H9 (cell line): ENCODE data around the gene OTUD3. TPM values are rescaled to one million over a fixed set of nuclear protein-coding genes. Genes with fewer than 3 reads are reported as not detected.

ENCODE experiments used
- DNase-seq: peaks from one replicate; pipeline ENCODE4 v3.0.0-alpha.2; 2017
- H2AFZ ChIP-seq: one replicate; pipeline ENCODE4 v1.6.1; 2013; ENCODE audit warnings: mild to moderate bottlenecking, low read length, control low read depth, moderate library complexity
- H2AK5ac ChIP-seq: 2 replicates; pipeline ENCODE4 v1.6.1; 2013; ENCODE audit warnings: low read length, control low read depth, mixed read lengths; ENCODE audit not compliant: insufficient read length
- H2BK120ac ChIP-seq: one replicate; pipeline ENCODE4 v1.6.1; 2013; ENCODE audit warnings: low read depth, mild to moderate bottlenecking, low read length, control low read depth, inconsistent platforms; ENCODE audit not compliant: poor library complexity, severe bottlenecking
- H2BK12ac ChIP-seq: 2 replicates; pipeline ENCODE4 v1.6.1; 2013; ENCODE audit warnings: low read length, control low read depth, mixed read lengths, low read depth; ENCODE audit not compliant: insufficient read length
- H2BK15ac ChIP-seq: 2 replicates; pipeline ENCODE4 v1.6.1; 2013; ENCODE audit warnings: low read depth, low read length, control low read depth
- H2BK20ac ChIP-seq: one replicate; pipeline ENCODE4 v1.6.1; 2013; ENCODE audit warnings: low read depth, mild to moderate bottlenecking, low read length, control low read depth, inconsistent platforms; ENCODE audit not compliant: poor library complexity, severe bottlenecking
- H2BK5ac ChIP-seq: 2 replicates; pipeline ENCODE4 v1.6.1; 2013; ENCODE audit warnings: low read length, control low read depth, mixed read lengths; ENCODE audit not compliant: insufficient read length
- H3K14ac ChIP-seq: 2 replicates; pipeline ENCODE4 v1.6.1; 2013; ENCODE audit warnings: low read length, control low read depth; ENCODE audit not compliant: insufficient read depth
- H3K18ac ChIP-seq: 2 replicates; pipeline ENCODE4 v1.6.1; 2013; ENCODE audit warnings: low read depth, mild to moderate bottlenecking, mixed read lengths, low read length, control low read depth; ENCODE audit not compliant: insufficient read length
- H3K23ac ChIP-seq: 2 replicates; pipeline ENCODE4 v1.6.1; 2013; ENCODE audit warnings: low read length, control low read depth, mixed read lengths, low read depth; ENCODE audit not compliant: insufficient read length
- H3K23me2 ChIP-seq: 2 replicates; pipeline ENCODE4 v1.6.1; 2013; ENCODE audit warnings: low read depth, mild to moderate bottlenecking, mixed read lengths, low read length, control low read depth; ENCODE audit not compliant: insufficient read length, poor library complexity, severe bottlenecking
- H3K27ac ChIP-seq: 2 replicates; pipeline ENCODE4 v1.5.1; 2013; ENCODE audit warnings: low read length, control low read depth, mixed read lengths, low read depth; ENCODE audit not compliant: insufficient read length
- H3K27me3 ChIP-seq: 2 replicates; pipeline ENCODE4 v1.6.1; 2013; ENCODE audit warnings: low read length, control low read depth, inconsistent platforms; ENCODE audit not compliant: insufficient read depth
- H3K4ac ChIP-seq: 2 replicates; pipeline ENCODE4 v1.6.1; 2013; ENCODE audit warnings: low read depth, mild to moderate bottlenecking, control low read depth, inconsistent platforms, low read length, moderate library complexity
- H3K4me1 ChIP-seq: 2 replicates; pipeline ENCODE4 v1.6.1; 2013; ENCODE audit warnings: low read length, control low read depth, inconsistent platforms; ENCODE audit not compliant: insufficient read depth
- H3K4me2 ChIP-seq: 2 replicates; pipeline ENCODE4 v1.6.1; 2013; ENCODE audit warnings: low read length, control low read depth, mixed read lengths; ENCODE audit not compliant: insufficient read length, insufficient read depth
- H3K56ac ChIP-seq: 2 replicates; pipeline ENCODE4 v1.6.1; 2013; ENCODE audit warnings: low read depth, mild to moderate bottlenecking, mixed read lengths, low read length, control low read depth; ENCODE audit not compliant: insufficient read length
- H3K79me1 ChIP-seq: 2 replicates; pipeline ENCODE4 v1.6.1; 2013; ENCODE audit warnings: low read depth, mild to moderate bottlenecking, moderate library complexity, low read length, control low read depth, inconsistent platforms; ENCODE audit not compliant: insufficient read depth, poor library complexity, severe bottlenecking
- H3K79me2 ChIP-seq: 2 replicates; pipeline ENCODE4 v1.6.1; 2013; ENCODE audit warnings: low read length, control low read depth, inconsistent platforms; ENCODE audit not compliant: insufficient read depth
- H3K9ac ChIP-seq: 2 replicates; pipeline ENCODE4 v1.6.1; 2013; ENCODE audit warnings: low read length, control low read depth, mixed read lengths; ENCODE audit not compliant: insufficient read length; ENCODE audit errors: extremely low read depth
- H3K9me3 ChIP-seq: one replicate; pipeline ENCODE4 v1.6.1; 2013; ENCODE audit warnings: low read depth, low read length, inconsistent platforms; ENCODE audit not compliant: control insufficient read depth
- H3T11ph ChIP-seq: one replicate; pipeline ENCODE4 v1.6.1; 2013; ENCODE audit warnings: mild to moderate bottlenecking, low read length, control low read depth, inconsistent platforms
- H4K20me1 ChIP-seq: one replicate; pipeline ENCODE4 v1.6.1; 2013; ENCODE audit not compliant: control insufficient read depth, insufficient read length, insufficient read depth
- H4K5ac ChIP-seq: 2 replicates; pipeline ENCODE4 v1.6.1; 2013; ENCODE audit warnings: low read depth, mild to moderate bottlenecking, mixed read lengths, low read length, control low read depth; ENCODE audit not compliant: insufficient read length
- H4K8ac ChIP-seq: replicated peaks from 2 replicates; pipeline ENCODE4 v1.6.1; 2013; ENCODE audit warnings: low read length, control low read depth, mixed read lengths, low read depth; ENCODE audit not compliant: insufficient read length
- H4K91ac ChIP-seq: 2 replicates; pipeline ENCODE4 v1.6.1; 2013; ENCODE audit warnings: low read depth, mild to moderate bottlenecking, moderate library complexity, mixed read lengths, low read length, control low read depth; ENCODE audit not compliant: insufficient read length
- H3K27ac Mint-ChIP-seq, 3 experiments: 2 replicates in 2 of 3; 3 replicates in 1 of 3; pipeline ENCODE4 v1.8.0; 2020 to 2021; ENCODE audit warnings: mixed read lengths in 3 of 3, mild to moderate bottlenecking in 1 of 3, moderate library complexity in 1 of 3
- H3K27me3 Mint-ChIP-seq: 2 replicates; pipeline ENCODE4 v1.8.0; 2021; ENCODE audit warnings: low read depth, mild to moderate bottlenecking, moderate library complexity, mixed read lengths
- H3K36me3 Mint-ChIP-seq, 3 experiments: 2 replicates in 2 of 3; 3 replicates in 1 of 3; pipeline ENCODE4 v1.8.0; 2020 to 2021; ENCODE audit warnings: low read depth in 3 of 3, mixed read lengths in 3 of 3; ENCODE audit not compliant: insufficient read depth in 1 of 3
- H3K4me1 Mint-ChIP-seq, 2 experiments: 2 replicates each; pipeline ENCODE4 v1.8.0; 2020; ENCODE audit warnings: mixed read lengths in 2 of 2
- H3K4me3 Mint-ChIP-seq, 2 experiments: 2 replicates in 1 of 2; 3 replicates in 1 of 2; pipeline ENCODE4 v1.8.0; 2020 to 2021; ENCODE audit warnings: mild to moderate bottlenecking in 2 of 2, mixed read lengths in 2 of 2, moderate library complexity in 1 of 2
- H3K9me3 Mint-ChIP-seq, 2 experiments: 2 replicates in 1 of 2; 3 replicates in 1 of 2; pipeline ENCODE4 v1.8.0; 2020; ENCODE audit warnings: mild to moderate bottlenecking in 2 of 2, mixed read lengths in 2 of 2, moderate library complexity in 1 of 2
- CTCF ChIP-seq: fragments of 200-600 bp; sonication (generic); conservative IDR thresholded peaks from 3 replicates; pipeline ENCODE4 v1.8.0; 2021; ENCODE audit warnings: antibody characterized with exemption, mild to moderate bottlenecking
- WGBS: extraction: QIAGEN DNeasy Blood & Tissue Kit; methylation state at CpG from one replicate; pipeline ENCODE4 v1.1.7; 2013; ENCODE audit warnings: missing lambda C conversion rate, low lambda C conversion rate, mixed read lengths; ENCODE audit not compliant: insufficient read length; ENCODE audit errors: extremely low coverage; 5-methylcytosine and 5-hydroxymethylcytosine counted together
- total RNA-seq: library from RNA; stranded (reverse); gene quantifications from 2 replicates; pipeline ENCODE4 v1.2.1, GENCODE V29; 2021

The OTUD3 gene
- total RNA-seq, 1 experiment from 2014 or later = 12.0 TPM

DNA sequence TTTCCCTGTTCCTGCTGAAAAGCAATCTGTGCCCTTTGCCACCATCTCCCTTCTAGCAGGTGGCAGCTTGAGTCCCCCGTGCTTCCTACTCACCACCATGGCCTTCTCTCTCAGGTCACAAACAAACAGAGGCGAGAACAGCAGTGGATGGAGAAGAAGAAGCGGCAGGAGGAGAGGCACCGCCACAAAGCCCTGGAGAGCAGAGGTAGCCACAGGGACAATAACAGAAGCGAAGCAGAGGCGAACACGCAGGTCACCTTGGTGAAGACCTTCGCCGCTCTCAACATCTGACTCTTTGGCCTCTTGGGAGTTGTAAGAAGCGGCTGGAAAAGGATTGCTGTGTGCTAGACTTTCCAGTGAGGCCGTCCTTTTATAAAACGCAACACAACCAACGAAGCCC lies 25.3 kb downstream of the OTUD3 start:
- H3K9me3 Mint-ChIP-seq = no peaks in the 10 kb centered on the region

More for the DNA sequence above, 25.3 kb downstream of the OTUD3 start:
- Histone ChIP-seq H2BK15ac (no peak overlapping the region), H4K5ac (no peak overlapping the region), H3K4me1 (no peaks in the 10 kb centered on the region), H2BK12ac (no peak overlapping the region), H3K9ac (no peak overlapping the region), H3K27ac (no peak overlapping the region), H2BK20ac (no peak overlapping the region), H4K91ac (no peak overlapping the region), H2AK5ac (no peak overlapping the region), H4K8ac (no peak overlapping the region), H2BK5ac (no peak overlapping the region), H3K18ac (no peak overlapping the region), H3K14ac (no peak overlapping the region), H3K4ac (no peak overlapping the region), H3T11ph (no peak overlapping the region), H2BK120ac (no peak overlapping the region), H3K9me3 (no peaks in the 10 kb centered on the region), H3K23ac (no peak overlapping the region), H4K20me1 (no peaks in the 10 kb centered on the region), H3K79me1 (no peaks in the 10 kb centered on the region), H3K23me2 (no peaks in the 10 kb centered on the region), H3K56ac (no peak overlapping the region), H3K27me3 (no peaks in the 10 kb centered on the region), H2AFZ (no peak overlapping the region), H3K79me2 (no peaks in the 10 kb centered on the region), H3K4me2 (no peak overlapping the region)
- WGBS = no CpG with 5 or more reads among the region's 13 CpGs
- DNase-seq = no peak
- Mint-ChIP-seq H3K27ac (no peak overlapping the region), H3K4me3 (no peak overlapping the region), H3K4me1 (no peaks in the 10 kb centered on the region), H3K36me3 (peaks cover 41 to 83% (median 83%) of the 10 kb centered on the region in 3 experiments; a peak in 6 of 7 replicates), H3K27me3 (no peaks in the 10 kb centered on the region)
- no peak for TF ChIP-seq CTCF
